HG03575 (cell line): ENCODE data around the gene CEBPA.

Source experiments
- ATAC-seq: cut with Tn5 transposase; IDR thresholded peaks from one replicate; pipeline ENCODE4 v1.9.1; 2021; ENCODE audit not compliant: unreplicated experiment, insufficient number of reproducible peaks, low FRiP score; ENCODE audit errors: extremely low read depth

CEBPA gene

DNA sequence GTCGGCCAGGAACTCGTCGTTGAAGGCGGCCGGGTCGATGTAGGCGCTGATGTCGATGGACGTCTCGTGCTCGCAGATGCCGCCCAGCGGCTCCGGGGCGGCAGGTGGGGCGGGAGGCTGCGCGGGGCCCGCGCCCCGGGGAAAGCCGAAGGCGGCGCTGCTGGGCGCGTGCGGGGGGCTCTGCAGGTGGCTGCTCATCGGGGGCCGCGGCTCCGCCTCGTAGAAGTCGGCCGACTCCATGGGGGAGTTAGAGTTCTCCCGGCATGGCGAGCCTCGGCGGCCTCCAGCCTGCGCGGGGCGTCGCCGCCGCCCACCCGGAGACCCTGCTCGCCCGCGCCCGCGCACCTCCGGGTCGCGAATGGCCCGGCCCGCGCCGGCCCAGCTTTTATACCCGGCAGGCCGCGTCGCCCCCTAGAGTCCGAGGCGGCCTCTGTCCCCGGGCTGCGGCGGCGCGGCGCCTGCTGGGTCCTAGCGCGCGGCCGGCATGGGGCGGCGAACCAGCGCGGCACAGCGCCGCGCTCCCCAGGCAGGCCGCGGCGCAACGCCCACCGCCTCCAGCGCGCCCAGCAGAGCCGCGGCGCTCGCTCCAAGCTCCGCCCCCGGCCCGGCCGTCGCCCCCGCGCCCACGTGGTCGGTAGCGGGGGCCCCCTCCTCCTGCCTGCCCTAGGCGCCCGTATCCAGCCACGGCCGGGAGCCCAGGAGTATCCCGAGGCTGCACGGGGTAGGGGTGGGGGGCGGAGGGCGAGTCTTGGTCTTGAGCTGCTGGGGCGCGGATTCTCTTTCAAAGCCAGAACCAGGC is at the start of gene CEBPA:
Gene CEBPA, minus strand, starts transcription at position 360 of the 799 bp plus-strand sequence. Its CDS starts 120 bp downstream, at position 240.
- no peak for ATAC-seq

GRCh38 chr19:33350538-33351309 is 48.4 kb upstream of the CEBPA start:
- ATAC-seq: no peak

- no peak for ATAC-seq
Observed at GRCh38 chr19:33349319-33350289, 47.3 kb upstream of the CEBPA start.

DNA sequence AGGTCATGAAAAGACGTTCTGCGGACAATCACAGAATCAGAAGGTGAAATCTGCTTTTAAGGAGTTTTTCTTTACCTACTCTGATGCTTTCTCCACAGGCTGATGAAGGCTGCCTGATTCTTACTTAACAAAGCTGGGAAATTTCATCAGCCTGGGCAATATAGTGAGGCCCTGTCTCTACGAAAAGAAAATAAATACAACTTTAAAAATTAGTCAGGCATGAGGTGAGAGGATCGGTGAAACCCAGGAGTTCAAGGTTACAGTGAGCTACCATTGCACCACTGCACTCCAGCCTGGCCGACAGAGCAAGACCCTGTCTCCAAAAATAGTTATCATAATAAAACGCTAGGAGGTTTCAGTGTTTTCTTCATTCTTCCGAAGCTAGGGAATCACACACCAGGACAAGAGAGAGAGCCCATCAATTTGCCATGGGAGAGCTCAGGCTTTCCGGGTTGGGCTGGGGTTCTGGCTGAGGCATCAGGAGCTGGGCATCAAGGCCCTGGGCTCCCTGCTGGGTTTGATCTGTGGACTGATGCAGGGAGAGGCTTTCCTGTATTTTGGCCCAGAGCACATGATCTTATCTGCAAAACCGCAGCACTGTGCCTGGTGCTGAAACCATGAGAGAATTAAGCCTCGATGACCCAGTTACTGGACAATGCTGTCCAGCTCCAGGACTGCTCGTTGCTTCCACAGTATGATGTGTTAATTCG is 46.1 kb upstream of the CEBPA start:
- no peak for ATAC-seq

GRCh38 chr19:33347300-33347699 is 45.0 kb upstream of the CEBPA start:
- ATAC-seq: no peak

GRCh38 chr19:33346665-33347064 is 44.3 kb upstream of the CEBPA start:
- no peak for ATAC-seq

GRCh38 chr19:33345163-33345562 is 42.8 kb upstream of the CEBPA start:
- no peak for ATAC-seq

DNA sequence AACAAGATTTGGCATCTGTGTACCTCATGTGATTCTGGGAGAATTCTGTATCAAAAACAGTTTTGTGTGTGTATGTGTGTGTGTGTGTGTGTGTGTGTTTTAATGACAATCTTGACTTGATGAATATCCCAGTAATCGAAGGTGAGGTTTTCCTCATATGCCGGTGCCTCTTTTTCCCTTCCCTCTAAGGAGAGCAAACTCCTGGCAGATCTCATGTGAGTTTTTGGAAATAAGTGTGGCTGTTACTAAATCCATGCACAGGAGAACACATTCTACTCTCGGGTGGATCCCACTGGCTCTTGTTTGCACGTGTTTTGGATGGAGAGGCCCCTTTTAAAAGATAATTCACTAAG is 42.2 kb upstream of the CEBPA start:
- ATAC-seq: no peak

- no peak for ATAC-seq
Observed at GRCh38 chr19:33343859-33344572, 41.7 kb upstream of the CEBPA start.

GRCh38 chr19:33343301-33343700 is 41.0 kb upstream of the CEBPA start:
- no peak for ATAC-seq

GRCh38 chr19:33340991-33341390 is 38.7 kb upstream of the CEBPA start:
- no peak for ATAC-seq

GRCh38 chr19:33339016-33339984 is 37.0 kb upstream of the CEBPA start:
- no peak for ATAC-seq

DNA sequence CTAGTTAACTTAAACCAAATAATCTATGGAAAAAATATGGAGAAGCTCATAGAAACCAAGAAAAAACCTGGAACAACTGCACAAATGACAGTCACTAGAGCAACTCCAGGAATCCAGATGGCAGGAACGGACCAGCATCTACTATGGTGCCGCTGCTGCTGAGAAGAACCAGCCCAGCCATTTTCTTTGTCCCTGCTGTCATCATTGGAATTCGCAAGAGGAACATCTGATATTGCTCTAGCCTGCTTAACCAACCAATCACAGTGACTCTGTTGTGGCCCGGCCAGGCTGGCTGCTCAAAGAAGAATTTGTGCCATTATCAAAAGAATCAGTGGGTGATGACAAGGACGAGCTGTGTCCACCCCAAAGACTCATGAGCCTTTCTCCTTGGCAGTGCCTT is 33.1 kb upstream of the CEBPA start:
- ATAC-seq: no peak

DNA sequence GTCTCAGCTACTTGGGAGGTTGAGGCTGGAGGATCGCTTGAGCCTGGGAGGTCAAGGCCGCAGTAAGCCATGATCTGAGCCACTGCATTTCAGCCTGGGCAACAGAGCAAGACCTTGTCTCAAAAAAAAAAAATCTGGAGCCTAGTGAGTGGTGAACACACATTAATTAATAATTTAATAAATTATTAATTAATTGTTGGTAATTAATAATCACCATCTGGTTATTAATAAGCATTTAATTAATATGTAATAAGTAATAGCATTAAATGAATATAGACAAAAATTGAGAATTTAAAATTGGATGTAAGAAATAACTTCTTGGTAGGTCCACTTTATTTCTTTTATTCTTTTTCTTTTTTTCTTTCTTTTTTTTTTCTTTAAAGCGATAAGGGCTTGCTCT is 31.9 kb upstream of the CEBPA start:
- ATAC-seq: no peak

DNA sequence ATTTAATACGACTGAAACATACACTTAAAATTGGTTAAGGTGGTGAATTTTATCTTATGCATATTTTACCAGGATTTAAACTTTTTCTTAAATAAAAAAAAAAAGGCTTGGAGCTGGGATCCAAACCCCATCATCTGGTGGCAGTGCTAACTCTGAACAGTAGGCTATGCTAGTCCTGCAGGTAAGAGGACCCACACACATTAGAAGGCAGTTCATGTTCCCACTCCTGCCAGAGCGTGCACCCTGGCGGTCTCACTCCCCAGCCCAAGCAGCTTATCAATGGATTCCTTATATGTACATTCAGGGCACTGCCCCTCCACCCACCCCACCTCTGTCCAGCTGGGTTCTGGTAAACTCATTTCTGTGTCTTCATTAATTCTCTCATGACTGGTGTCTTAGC is 31.3 kb upstream of the CEBPA start:
- ATAC-seq: no peak

GRCh38 chr19:33333151-33333550 is 30.8 kb upstream of the CEBPA start:
- ATAC-seq: no peak

DNA sequence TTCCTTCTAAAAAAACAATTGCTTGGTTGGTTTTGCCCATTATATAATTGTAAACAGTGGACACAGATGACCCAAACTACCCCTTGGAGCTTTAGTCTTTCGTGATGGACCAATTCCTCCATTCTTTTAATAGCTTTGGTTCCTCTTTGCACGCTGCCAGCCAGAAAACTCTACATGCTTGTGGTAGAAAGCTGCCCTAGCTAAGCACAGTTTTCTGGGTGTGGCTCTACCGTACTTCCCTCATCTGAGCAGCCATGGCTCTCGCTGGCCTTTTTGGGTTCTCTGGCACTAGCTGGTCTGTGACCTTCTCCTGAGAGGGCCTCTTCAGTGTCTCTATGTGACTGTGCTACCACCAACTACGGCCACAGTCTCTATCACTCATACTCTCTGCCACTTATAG is 29.9 kb upstream of the CEBPA start:
- no peak for ATAC-seq
